SK-N-SH treated with all-trans-retinoic acid at 6 μM for 48 hours (cell line): ENCODE results near the gene TMEM176B.

Experiments
- ATAC-seq: fragments of 200-7000 bp; cut with Tn5 transposase; 3 replicates; pipeline ENCODE4 v1.9.1; 2020; ENCODE audit warnings: mild to moderate bottlenecking, moderate library complexity
- ARNTL ChIP-seq: fragments of 450-650 bp; formaldehyde crosslinking; IDR thresholded peaks from 2 replicates; pipeline ENCODE4 v1.5.0; 2020; ENCODE audit warnings: low read depth, mild to moderate bottlenecking, moderate library complexity, borderline replicate concordance
- BACH2 ChIP-seq: fragments of 250-450 bp; sonication (Bioruptor Pico); IDR thresholded peaks from 2 replicates; pipeline ENCODE4 v1.9.0; 2021; ENCODE audit warnings: mild to moderate bottlenecking, borderline replicate concordance
- CSDC2 ChIP-seq: fragments of 250-450 bp; sonication (Bioruptor Pico); IDR thresholded peaks from 2 replicates; pipeline ENCODE4 v1.5.0; 2020; ENCODE audit warnings: mild to moderate bottlenecking, moderate library complexity
- ESRRG ChIP-seq: fragments of 250-450 bp; sonication (Bioruptor Pico); IDR thresholded peaks from 2 replicates; pipeline ENCODE4 v1.6.1; 2021; ENCODE audit warnings: mild to moderate bottlenecking
- GLIS3 ChIP-seq: fragments of 250-450 bp; sonication (Bioruptor Pico); IDR thresholded peaks from 2 replicates; pipeline ENCODE4 v1.5.0; 2020; ENCODE audit warnings: mild to moderate bottlenecking, moderate library complexity
- ISL1 ChIP-seq: fragments of 250-450 bp; sonication (Bioruptor Pico); IDR thresholded peaks from 2 replicates; pipeline ENCODE4 v2.1.2; 2022; ENCODE audit warnings: mild to moderate bottlenecking, moderate library complexity
- OSR1 ChIP-seq: fragments of 250-450 bp; sonication (Bioruptor Pico); IDR thresholded peaks from 2 replicates; pipeline ENCODE4 v1.8.0; 2022; ENCODE audit warnings: moderate library complexity, mild to moderate bottlenecking, inconsistent platforms
- PPARA ChIP-seq: fragments of 250-450 bp; sonication (Bioruptor Pico); IDR thresholded peaks from 2 replicates; pipeline ENCODE4 v1.5.0; 2020; ENCODE audit warnings: mild to moderate bottlenecking, borderline replicate concordance
- RARB ChIP-seq: fragments of 250-450 bp; sonication (Bioruptor Pico); IDR thresholded peaks from 2 replicates; pipeline ENCODE4 v1.8.0; 2021; ENCODE audit warnings: mild to moderate bottlenecking, moderate library complexity
- SNAI2 ChIP-seq: fragments of 250-450 bp; sonication (Bioruptor Pico); IDR thresholded peaks from 2 replicates; pipeline ENCODE4 v1.5.0; 2020; ENCODE audit warnings: mild to moderate bottlenecking, moderate library complexity
- TCF4 ChIP-seq: fragments of 250-450 bp; sonication (Bioruptor Pico); IDR thresholded peaks from 2 replicates; pipeline ENCODE4 v1.8.0; 2021; ENCODE audit warnings: mild to moderate bottlenecking, moderate library complexity, borderline replicate concordance
- TOX ChIP-seq: fragments of 250-450 bp; sonication (Bioruptor Pico); IDR thresholded peaks from 2 replicates; pipeline ENCODE4 v1.8.0; 2021; ENCODE audit warnings: mild to moderate bottlenecking, moderate library complexity, borderline replicate concordance
- ZC3H10 ChIP-seq: fragments of 250-450 bp; sonication (Bioruptor Pico); IDR thresholded peaks from 2 replicates; pipeline ENCODE4 v1.5.1; 2021; ENCODE audit warnings: mild to moderate bottlenecking, moderate library complexity
- ZFP3 ChIP-seq: fragments of 250-450 bp; sonication (Bioruptor Pico); IDR thresholded peaks from 2 replicates; pipeline ENCODE4 v1.5.0; 2020; ENCODE audit warnings: mild to moderate bottlenecking, moderate library complexity
- ZFP30 ChIP-seq: fragments of 450-650 bp; formaldehyde crosslinking; IDR thresholded peaks from 2 replicates; pipeline ENCODE4 v1.5.0; 2022; ENCODE audit warnings: mild to moderate bottlenecking, moderate library complexity
- ZNF565 ChIP-seq: fragments of 450-650 bp; formaldehyde crosslinking; conservative IDR thresholded peaks from 2 replicates; pipeline ENCODE4 v1.5.0; 2020; ENCODE audit warnings: low read depth, mild to moderate bottlenecking, moderate library complexity
- ZNF70 ChIP-seq: fragments of 450-650 bp; formaldehyde crosslinking; IDR thresholded peaks from 2 replicates; pipeline ENCODE4 v1.5.0; 2020; ENCODE audit warnings: mild to moderate bottlenecking, moderate library complexity
- ZNF8 ChIP-seq: fragments of 450-650 bp; formaldehyde crosslinking; IDR thresholded peaks from 2 replicates; pipeline ENCODE4 v1.5.0; 2020; ENCODE audit warnings: mild to moderate bottlenecking, moderate library complexity
- TF ChIP-seq, protein P1 (sequence below): fragments of 250-450 bp; sonication (Bioruptor Pico); IDR thresholded peaks from 2 replicates; pipeline ENCODE4 v1.5.1; 2021; ENCODE audit warnings: mild to moderate bottlenecking, moderate library complexity
- TF ChIP-seq, protein P2 (sequence below): fragments of 250-450 bp; sonication (Bioruptor Pico); IDR thresholded peaks from 2 replicates; pipeline ENCODE4 v1.8.0; 2021; ENCODE audit warnings: low read depth, mild to moderate bottlenecking, moderate library complexity, borderline replicate concordance
- TF ChIP-seq, protein P3 (sequence below): fragments of 250-450 bp; sonication (Bioruptor Pico); IDR thresholded peaks from 2 replicates; pipeline ENCODE4 v1.8.0; 2020; ENCODE audit warnings: mild to moderate bottlenecking, moderate library complexity, borderline replicate concordance
- TF ChIP-seq, protein P4 (sequence below): fragments of 250-450 bp; sonication (Bioruptor Pico); IDR thresholded peaks from 2 replicates; pipeline ENCODE4 v1.5.0; 2020; ENCODE audit warnings: mild to moderate bottlenecking, moderate library complexity

Gene TMEM176B

DNA sequence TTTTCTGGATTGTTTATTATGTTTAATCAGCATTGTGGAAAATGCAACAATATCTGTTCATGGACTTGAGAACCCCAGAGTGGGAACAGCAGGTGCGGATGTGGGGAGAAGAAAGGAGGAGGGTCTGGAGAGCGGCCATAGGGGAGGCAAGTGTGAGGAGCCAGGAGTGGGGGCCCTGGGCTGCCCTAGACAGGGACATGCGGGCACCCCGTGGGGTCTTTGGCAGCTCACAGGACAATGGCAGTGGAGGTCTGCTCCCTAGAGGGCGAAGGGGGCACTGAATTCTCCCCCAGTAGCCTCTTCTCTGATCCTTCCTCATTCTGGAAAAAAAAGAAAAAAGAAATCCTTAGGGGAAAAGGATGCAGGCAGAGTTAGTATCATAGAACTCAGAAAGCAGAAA, 8.9 kb downstream of the TMEM176B start (continued):
- TF ChIP-seq, protein P1, sequence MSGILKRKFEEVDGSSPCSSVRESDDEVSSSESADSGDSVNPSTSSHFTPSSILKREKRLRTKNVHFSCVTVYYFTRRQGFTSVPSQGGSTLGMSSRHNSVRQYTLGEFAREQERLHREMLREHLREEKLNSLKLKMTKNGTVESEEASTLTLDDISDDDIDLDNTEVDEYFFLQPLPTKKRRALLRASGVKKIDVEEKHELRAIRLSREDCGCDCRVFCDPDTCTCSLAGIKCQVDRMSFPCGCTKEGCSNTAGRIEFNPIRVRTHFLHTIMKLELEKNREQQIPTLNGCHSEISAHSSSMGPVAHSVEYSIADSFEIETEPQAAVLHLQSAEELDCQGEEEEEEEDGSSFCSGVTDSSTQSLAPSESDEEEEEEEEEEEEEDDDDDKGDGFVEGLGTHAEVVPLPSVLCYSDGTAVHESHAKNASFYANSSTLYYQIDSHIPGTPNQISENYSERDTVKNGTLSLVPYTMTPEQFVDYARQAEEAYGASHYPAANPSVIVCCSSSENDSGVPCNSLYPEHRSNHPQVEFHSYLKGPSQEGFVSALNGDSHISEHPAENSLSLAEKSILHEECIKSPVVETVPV (CRISPR knock-in tag) = no peak
- TF ChIP-seq CSDC2 (CRISPR knock-in tag) = no peak

DNA sequence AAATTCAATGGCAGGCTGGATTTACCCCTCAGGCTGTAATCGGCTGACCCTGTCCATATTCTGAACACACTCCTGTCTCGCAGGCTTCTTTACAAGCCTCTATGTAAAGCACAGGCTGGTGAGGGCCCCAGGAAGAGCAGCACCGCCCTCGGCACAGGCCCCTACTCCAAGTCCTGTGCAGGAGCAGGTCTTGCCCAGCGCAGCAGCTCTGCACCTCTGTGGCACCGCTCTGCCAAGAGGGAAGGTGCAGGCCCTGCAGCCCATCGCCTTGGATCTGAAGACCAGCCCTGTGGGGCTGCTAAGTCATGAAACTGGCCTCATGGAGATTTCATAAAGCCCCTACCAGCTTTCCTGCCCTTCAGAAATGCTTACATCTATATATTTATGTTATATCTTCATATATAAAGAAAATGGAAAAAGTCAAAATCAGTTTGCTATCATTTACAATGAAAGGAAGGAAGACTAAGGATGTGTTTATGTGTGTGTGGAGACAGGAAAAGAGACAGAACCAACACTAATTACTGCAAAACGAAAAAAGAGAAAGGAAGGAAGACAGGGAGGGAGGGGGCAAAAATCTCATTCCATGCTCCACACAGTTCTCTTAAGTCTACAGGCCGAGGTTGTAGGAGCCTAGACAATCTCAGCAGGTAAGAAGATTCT, 9.6 kb downstream of the TMEM176B start:
- ATAC-seq = no peak

DNA sequence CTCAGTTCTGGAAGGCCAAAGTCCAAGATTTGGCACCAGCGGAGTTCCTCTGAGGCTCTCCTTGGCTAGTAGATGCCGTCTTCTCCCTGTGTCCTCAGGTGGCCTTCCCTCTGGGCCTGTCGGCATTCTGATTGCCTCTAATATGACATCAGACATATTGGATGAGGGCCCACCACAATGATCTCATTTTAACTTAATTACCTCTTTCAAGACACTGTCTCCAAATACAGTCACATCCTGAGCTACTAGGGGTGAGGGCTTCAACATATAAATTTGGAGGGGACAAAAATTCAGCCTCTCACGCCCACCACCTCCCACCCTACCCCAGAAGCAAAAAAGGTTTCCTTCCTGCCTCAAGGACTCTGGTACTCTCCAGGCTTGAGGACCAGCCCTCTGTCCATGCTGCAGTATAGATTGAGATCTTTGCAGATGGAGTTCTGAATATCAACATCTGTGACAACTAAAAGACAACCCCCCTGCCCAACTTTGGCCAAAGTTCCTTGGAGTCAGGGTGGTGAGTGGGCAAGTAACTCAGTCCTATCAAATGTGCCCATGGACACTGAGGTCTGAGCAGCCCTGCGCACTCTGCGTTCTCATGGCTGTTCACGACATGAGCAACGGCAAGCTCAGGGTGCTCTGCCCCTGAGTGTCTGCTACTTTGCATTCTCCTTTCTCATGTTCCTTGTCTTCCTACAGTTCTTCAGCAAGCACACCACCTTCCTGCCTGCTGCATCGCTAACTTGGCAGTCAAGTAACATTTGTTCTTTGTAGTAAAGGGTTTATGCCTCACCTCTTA, 11.5 kb downstream of the TMEM176B start:
- peak; percentile 72 for ATAC-seq
- 0 out of 2 replicates have a peak, but pooled peaks have one; percentile 52 for TF ChIP-seq ZNF70 (CRISPR knock-in tag)
- peak; percentile 65 for TF ChIP-seq TCF4 (CRISPR knock-in tag)
- TF ChIP-seq ESRRG (CRISPR knock-in tag) = 0 out of 2 replicates have a peak, but pooled peaks have one; percentile 36
- TF ChIP-seq ZC3H10 = no peak
- TF ChIP-seq BACH2 (CRISPR knock-in tag) = no peak
- 0 out of 2 replicates have a peak, but pooled peaks have one; percentile 62 for TF ChIP-seq ZNF565 (CRISPR knock-in tag)
- TF ChIP-seq RARB (CRISPR knock-in tag) = no peak
- TF ChIP-seq OSR1 (CRISPR knock-in tag) = no peak
- TF ChIP-seq PPARA (CRISPR knock-in tag) = no peak
- TF ChIP-seq GLIS3 (CRISPR knock-in tag) = peak; percentile 73
- TF ChIP-seq ZFP3 (CRISPR knock-in tag) = peak; percentile 46; the same call in 1 of the 2 replicates
- no peak for TF ChIP-seq TOX (CRISPR knock-in tag)
- TF ChIP-seq, protein P2, sequence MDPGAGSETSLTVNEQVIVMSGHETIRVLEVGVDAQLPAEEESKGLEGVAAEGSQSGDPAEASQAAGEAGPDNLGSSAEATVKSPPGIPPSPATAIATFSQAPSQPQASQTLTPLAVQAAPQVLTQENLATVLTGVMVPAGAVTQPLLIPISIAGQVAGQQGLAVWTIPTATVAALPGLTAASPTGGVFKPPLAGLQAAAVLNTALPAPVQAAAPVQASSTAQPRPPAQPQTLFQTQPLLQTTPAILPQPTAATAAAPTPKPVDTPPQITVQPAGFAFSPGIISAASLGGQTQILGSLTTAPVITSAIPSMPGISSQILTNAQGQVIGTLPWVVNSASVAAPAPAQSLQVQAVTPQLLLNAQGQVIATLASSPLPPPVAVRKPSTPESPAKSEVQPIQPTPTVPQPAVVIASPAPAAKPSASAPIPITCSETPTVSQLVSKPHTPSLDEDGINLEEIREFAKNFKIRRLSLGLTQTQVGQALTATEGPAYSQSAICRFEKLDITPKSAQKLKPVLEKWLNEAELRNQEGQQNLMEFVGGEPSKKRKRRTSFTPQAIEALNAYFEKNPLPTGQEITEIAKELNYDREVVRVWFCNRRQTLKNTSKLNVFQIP (CRISPR knock-in tag) = no peak
- TF ChIP-seq, protein P3, sequence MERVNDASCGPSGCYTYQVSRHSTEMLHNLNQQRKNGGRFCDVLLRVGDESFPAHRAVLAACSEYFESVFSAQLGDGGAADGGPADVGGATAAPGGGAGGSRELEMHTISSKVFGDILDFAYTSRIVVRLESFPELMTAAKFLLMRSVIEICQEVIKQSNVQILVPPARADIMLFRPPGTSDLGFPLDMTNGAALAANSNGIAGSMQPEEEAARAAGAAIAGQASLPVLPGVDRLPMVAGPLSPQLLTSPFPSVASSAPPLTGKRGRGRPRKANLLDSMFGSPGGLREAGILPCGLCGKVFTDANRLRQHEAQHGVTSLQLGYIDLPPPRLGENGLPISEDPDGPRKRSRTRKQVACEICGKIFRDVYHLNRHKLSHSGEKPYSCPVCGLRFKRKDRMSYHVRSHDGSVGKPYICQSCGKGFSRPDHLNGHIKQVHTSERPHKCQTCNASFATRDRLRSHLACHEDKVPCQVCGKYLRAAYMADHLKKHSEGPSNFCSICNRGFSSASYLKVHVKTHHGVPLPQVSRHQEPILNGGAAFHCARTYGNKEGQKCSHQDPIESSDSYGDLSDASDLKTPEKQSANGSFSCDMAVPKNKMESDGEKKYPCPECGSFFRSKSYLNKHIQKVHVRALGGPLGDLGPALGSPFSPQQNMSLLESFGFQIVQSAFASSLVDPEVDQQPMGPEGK (CRISPR knock-in tag) = no peak; the same call in 1 of the 2 replicates
- no peak; the same call in none of the 2 replicates for TF ChIP-seq CSDC2 (CRISPR knock-in tag)

More for the DNA sequence above, 9.6 kb downstream of the TMEM176B start:
- TF ChIP-seq, protein P2 (CRISPR knock-in tag) = no peak
- TF ChIP-seq, protein P4, sequence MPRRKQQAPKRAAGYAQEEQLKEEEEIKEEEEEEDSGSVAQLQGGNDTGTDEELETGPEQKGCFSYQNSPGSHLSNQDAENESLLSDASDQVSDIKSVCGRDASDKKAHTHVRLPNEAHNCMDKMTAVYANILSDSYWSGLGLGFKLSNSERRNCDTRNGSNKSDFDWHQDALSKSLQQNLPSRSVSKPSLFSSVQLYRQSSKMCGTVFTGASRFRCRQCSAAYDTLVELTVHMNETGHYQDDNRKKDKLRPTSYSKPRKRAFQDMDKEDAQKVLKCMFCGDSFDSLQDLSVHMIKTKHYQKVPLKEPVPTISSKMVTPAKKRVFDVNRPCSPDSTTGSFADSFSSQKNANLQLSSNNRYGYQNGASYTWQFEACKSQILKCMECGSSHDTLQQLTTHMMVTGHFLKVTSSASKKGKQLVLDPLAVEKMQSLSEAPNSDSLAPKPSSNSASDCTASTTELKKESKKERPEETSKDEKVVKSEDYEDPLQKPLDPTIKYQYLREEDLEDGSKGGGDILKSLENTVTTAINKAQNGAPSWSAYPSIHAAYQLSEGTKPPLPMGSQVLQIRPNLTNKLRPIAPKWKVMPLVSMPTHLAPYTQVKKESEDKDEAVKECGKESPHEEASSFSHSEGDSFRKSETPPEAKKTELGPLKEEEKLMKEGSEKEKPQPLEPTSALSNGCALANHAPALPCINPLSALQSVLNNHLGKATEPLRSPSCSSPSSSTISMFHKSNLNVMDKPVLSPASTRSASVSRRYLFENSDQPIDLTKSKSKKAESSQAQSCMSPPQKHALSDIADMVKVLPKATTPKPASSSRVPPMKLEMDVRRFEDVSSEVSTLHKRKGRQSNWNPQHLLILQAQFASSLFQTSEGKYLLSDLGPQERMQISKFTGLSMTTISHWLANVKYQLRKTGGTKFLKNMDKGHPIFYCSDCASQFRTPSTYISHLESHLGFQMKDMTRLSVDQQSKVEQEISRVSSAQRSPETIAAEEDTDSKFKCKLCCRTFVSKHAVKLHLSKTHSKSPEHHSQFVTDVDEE (CRISPR knock-in tag) = no peak
- no peak for TF ChIP-seq ZFP30 (CRISPR knock-in tag)
- no peak for TF ChIP-seq PPARA (CRISPR knock-in tag)
- no peak for TF ChIP-seq ISL1
- TF ChIP-seq ZNF565 (CRISPR knock-in tag) = no peak
- TF ChIP-seq RARB (CRISPR knock-in tag) = no peak
- no peak for TF ChIP-seq GLIS3 (CRISPR knock-in tag)
- TF ChIP-seq ZNF8 (CRISPR knock-in tag) = no peak
- TF ChIP-seq TOX (CRISPR knock-in tag) = no peak
- TF ChIP-seq ARNTL = no peak
- no peak for TF ChIP-seq ZC3H10
- no peak for TF ChIP-seq SNAI2 (CRISPR knock-in tag)
- TF ChIP-seq CSDC2 (CRISPR knock-in tag) = no peak
- TF ChIP-seq, protein P1 (CRISPR knock-in tag) = no peak
- TF ChIP-seq ZFP3 (CRISPR knock-in tag) = no peak
